Ascending aorta (tissue), 2 donors: Measurements from ENCODE around the gene DRD2. TPM values are rescaled to one million over a fixed set of nuclear protein-coding genes. Genes with fewer than 3 reads are reported as not detected.

Experiments used
- DNase-seq, 2 donors: peaks; one replicate each; pipeline ENCODE4 v3.0.0-alpha.2; 2019; ENCODE audit warnings: low spot score in 2 of 2
- H3K27ac ChIP-seq, 2 donors: fragments of 200-600 bp; sonication (generic); one replicate each; pipeline ENCODE4 v1.5.1; 2016 to 2017; ENCODE audit warnings: mild to moderate bottlenecking in 1 of 2
- H3K27me3 ChIP-seq: fragments of 200-600 bp; sonication (generic); one replicate; pipeline ENCODE4 v1.5.1; 2017
- H3K36me3 ChIP-seq, 2 donors: fragments of 200-600 bp; sonication (generic); one replicate each; pipeline ENCODE4 v1.5.1; 2016
- H3K4me1 ChIP-seq, 2 donors: fragments of 200-600 bp; sonication (generic); one replicate each; pipeline ENCODE4 v1.5.1; 2016 to 2017; ENCODE audit warnings: mild to moderate bottlenecking in 1 of 2
- H3K4me3 ChIP-seq, 2 donors: fragments of 200-600 bp; sonication (generic); one replicate each; pipeline ENCODE4 v1.5.1; 2016 to 2017; ENCODE audit warnings: mild to moderate bottlenecking in 1 of 2
- H3K9me3 ChIP-seq, 2 donors: fragments of 200-600 bp; sonication (generic); one replicate each; pipeline ENCODE4 v1.5.1; 2016
- CTCF ChIP-seq, 3 experiments: fragments of 200-600 bp in 2 of 3; fragments of 450-650 bp in 1 of 3; sonication (generic) in 2 of 3; IDR thresholded peaks; one replicate each; pipeline ENCODE4 v1.5.1; 2016 to 2019; ENCODE audit warnings: antibody characterized with exemption in 3 of 3, mild to moderate bottlenecking in 1 of 3, moderate library complexity in 1 of 3
- intact Hi-C: fragments of 100-400 bp; cut with DNase I; formaldehyde crosslinking; loops from one replicate; pipeline ENCODE4 v1.15.1; 2023
- total RNA-seq: library from RNA; depleted of rRNA; stranded (reverse); fragments of >200 nt; gene quantifications from one replicate; pipeline ENCODE4 v1.1.0, GENCODE V29; 2016

DRD2 gene
- total RNA-seq, 1 donor from 2014 or later = not detected

- Histone ChIP-seq H3K27ac (no peak overlapping the region), H3K36me3 (no peaks in the 10 kb centered on the region), H3K27me3 (no peaks in the 10 kb centered on the region), H3K4me1 (no peaks in the 10 kb centered on the region), H3K4me3 (no peak overlapping the region), H3K9me3 (no peaks in the 10 kb centered on the region)
- intact Hi-C loops = loop anchor here (10.0 kb wide), 1 partner anchor 279 kb away; no protein-coding TSS in a partner anchor
- no peak for DNase-seq
- no peak for TF ChIP-seq CTCF (IDR thresholded peaks at IDR 0.05)
Measured at GRCh38 chr11:113446112-113446511, 29.1 kb downstream of the DRD2 start.

- H3K36me3 ChIP-seq = no peaks in the 10 kb centered on the region
- no peaks in the 10 kb centered on the region for H3K27me3 ChIP-seq
Measured at GRCh38 chr11:113444502-113445123, 30.6 kb downstream of the DRD2 start.

GRCh38 chr11:113440816-113441215 is 34.4 kb downstream of the DRD2 start:
- TF ChIP-seq CTCF (IDR thresholded peaks at IDR 0.05) = no peak
- H3K9me3 ChIP-seq = no peaks in the 10 kb centered on the region
- no peak overlapping the region for H3K4me3 ChIP-seq
- no peak overlapping the region for H3K27ac ChIP-seq
- no peaks in the 10 kb centered on the region for H3K27me3 ChIP-seq
- intact Hi-C loops = loop anchor here (10.0 kb wide), 1 partner anchor 284 kb away; no protein-coding TSS in a partner anchor
- H3K36me3 ChIP-seq = no peaks in the 10 kb centered on the region
- no peaks in the 10 kb centered on the region for H3K4me1 ChIP-seq
- DNase-seq = no peak

More at GRCh38 chr11:113444502-113445123, 30.6 kb downstream of the DRD2 start:
- TF ChIP-seq CTCF (IDR thresholded peaks at IDR 0.05) = no peak
- no peak for DNase-seq
- H3K9me3 ChIP-seq = no peaks in the 10 kb centered on the region
- intact Hi-C loops = loop anchor here (10.0 kb wide), 1 partner anchor 280 kb away; no protein-coding TSS in a partner anchor
- no peak overlapping the region for H3K4me3 ChIP-seq
- H3K4me1 ChIP-seq = no peaks in the 10 kb centered on the region
- no peak overlapping the region for H3K27ac ChIP-seq

GRCh38 chr11:113436672-113437252 is 38.4 kb downstream of the DRD2 start:
- no peak for DNase-seq
- Histone ChIP-seq H3K4me1 (no peaks in the 10 kb centered on the region), H3K9me3 (no peaks in the 10 kb centered on the region), H3K4me3 (no peak overlapping the region), H3K36me3 (no peaks in the 10 kb centered on the region), H3K27ac (no peak overlapping the region), H3K27me3 (no peaks in the 10 kb centered on the region)
- TF ChIP-seq CTCF (IDR thresholded peaks at IDR 0.05) = no peak
- intact Hi-C loops = no loop called here

GRCh38 chr11:113435190-113435968 is 39.8 kb downstream of the DRD2 start:
- H3K36me3 ChIP-seq = no peaks in the 10 kb centered on the region
- no peaks in the 10 kb centered on the region for H3K27me3 ChIP-seq
- DNase-seq = no peak

More at GRCh38 chr11:113435190-113435968, 39.8 kb downstream of the DRD2 start:
- intact Hi-C loops = no loop called here
- no peaks in the 10 kb centered on the region for H3K9me3 ChIP-seq
- H3K4me1 ChIP-seq = no peaks in the 10 kb centered on the region
- H3K27ac ChIP-seq = no peak overlapping the region
- no peak for TF ChIP-seq CTCF (IDR thresholded peaks at IDR 0.05)
- no peak overlapping the region for H3K4me3 ChIP-seq
